H4 (cell line): ENCODE data around the gene DNAH7. TPM values are rescaled to one million over a fixed set of nuclear protein-coding genes. Genes with fewer than 3 reads are reported as not detected.
"Not testable (repeated sequence)": the region's sequence is repeated elsewhere in the genome, so short reads cannot be mapped to it uniquely, and the experiment has no call there.

Experiments
- DNase-seq: peaks from one replicate; pipeline ENCODE4 v3.0.0-alpha.2; 2015; ENCODE audit warnings: low spot score
- total RNA-seq: library from RNA; depleted of rRNA; stranded (reverse); fragments of >200 nt; shearing (Covaris generic); gene quantifications from 2 replicates; pipeline ENCODE4 v1.2.3, GENCODE V29; 2014

Gene DNAH7
- total RNA-seq, 1 experiment from 2014 or later: 0.50 TPM

DNA sequence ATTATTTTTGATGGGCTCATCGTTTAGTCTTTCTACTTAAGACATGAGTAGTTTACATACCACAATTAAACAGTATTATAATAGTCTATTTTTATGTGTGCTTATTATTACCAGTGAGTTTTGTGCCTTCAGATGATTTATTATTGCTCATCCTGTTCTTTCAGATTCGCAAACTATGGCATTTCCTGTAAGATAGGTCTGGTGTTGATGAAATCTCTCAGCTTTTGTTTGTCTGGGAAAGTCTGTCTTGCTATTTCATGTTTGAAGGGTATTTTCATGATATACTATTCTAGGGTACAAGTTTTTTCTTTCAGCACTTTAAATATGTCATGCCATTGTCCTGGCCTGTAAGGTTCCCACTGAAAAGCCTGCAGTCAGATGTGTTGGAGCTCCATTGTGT, 101.3 kb downstream of the DNAH7 start:
- DNase-seq: no peak

DNA sequence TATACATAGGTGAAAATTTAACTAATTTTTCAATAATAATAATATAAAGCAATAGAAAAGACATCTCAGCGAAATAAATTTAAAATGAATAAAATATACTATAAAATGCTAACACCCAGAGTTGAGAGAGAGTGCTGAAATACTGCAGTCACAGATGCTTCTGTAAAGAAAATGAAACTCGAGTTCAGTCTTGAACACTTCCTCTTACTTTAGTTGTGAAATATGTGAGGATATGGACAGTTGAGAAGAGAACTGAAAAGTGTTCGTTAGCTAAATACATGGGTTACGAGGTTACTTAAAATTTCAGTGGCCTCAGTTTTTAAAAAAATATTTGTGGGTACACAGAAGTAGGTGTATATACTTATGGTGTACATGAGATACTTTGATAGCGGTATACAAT, 106.8 kb downstream of the DNAH7 start:
- no peak for DNase-seq

DNA sequence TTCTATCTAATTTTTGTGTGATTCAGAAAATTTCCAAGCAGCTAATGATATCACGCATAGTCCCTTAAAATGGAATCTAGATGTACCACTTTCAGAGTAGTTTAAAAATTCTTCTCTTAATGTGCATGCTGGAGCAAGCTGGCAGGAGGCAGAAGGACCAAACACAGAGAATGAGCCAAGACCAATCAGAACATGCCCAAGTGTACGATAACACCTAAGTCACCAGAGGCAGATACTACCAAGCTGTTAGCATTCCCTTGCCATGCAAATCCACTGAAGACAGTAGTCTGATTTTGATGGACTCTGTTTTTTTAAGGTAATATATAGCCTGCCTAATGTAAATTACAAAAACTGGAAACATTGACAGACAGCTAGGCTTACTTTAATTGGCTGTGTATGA, 109.3 kb downstream of the DNAH7 start:
- no peak for DNase-seq

DNA sequence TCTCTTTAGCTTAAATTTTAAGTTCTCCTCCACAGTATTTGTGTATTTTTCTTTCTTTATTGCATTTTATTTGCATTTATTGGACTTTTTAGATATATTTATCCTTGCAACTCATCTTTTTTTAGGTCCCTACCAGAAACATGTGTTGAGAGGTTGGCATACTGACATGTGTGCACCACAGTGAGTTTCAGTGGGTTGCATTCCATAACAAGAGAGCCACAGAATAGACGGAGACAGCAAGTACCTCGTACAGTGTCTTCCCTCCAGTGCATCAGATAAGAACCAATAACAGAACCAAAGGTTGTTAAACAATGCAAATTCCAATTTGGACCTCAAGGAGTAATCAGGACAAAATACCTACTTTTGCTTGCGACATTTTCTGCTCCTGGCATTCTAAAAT, 111.9 kb downstream of the DNAH7 start:
- no peak for DNase-seq

DNA sequence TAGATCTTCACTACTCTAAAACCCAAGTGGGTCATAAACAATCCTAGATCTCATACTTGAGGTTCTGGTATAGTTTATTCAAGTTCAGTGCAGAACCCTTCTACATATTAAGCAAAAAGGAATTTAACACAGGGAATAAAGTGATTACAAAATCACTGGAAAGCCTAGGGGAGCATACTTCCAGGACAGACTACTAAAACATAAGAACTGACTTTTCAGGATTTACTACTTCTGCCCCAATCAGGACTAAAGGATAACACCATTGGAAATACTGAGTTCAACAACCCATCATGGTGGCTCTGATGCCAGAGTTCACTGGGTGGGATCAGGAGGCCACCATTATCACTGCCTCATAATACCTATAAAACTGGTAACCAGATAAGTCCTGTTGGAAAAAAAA, 123.6 kb downstream of the DNAH7 start:
- no peak for DNase-seq

DNA sequence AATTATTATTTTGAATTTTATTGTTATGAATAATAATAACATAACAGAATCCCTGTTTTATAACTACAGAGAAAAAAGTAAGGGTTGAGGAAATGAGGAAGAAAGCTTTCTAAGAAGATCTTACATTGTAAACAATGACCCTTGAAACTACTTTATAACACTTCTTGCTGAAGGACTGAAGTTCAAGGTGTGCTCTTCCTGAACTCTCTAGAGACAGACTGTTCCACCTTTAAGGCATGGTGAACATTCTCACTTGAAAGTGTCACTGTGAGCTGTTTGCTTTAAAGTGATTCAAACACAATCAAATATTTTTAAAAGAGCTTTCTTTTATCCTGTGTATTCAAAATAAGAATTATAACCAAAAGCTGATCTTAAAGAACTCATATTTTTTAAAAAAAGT, 131.5 kb downstream of the DNAH7 start:
- no peak for DNase-seq

DNA sequence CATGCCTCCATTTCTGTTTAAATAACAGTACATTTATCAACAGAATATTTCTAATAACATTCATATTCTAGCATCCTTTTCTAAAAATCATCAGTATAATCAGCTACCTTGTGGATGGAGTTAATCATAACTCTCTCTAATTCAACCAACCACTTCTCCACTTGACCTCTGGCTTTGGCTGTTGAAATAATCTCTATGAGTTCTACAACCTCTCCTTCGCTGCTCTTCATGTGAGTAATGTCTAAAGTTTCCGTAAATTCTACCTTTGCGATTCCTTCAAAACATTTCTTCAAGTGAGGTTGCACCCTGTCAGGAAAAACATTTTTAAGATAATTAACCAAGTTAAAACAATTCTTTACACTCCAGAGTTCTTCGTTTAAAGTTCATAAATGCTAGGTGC, 134.2 kb downstream of the DNAH7 start:
- DNase-seq: no peak

DNA sequence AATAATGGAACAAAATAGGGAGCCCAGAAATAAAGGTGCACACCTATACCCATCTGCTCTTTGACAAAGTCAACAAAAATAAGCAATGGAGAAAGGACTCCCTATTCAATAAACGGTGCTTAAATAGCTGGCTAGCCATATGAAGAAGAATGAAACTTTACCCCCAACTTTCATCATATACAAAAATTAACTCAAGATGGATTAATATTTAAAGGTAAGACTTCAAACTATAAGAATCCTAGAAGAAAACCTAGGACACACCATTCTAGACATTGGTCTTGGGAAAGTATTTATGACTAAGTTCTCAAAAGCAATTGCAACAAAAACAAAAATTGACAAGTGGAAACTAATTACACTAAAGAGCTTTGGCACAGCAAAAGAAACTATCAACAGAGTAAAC, 139.1 kb downstream of the DNAH7 start:
- DNase-seq: no peak

DNA sequence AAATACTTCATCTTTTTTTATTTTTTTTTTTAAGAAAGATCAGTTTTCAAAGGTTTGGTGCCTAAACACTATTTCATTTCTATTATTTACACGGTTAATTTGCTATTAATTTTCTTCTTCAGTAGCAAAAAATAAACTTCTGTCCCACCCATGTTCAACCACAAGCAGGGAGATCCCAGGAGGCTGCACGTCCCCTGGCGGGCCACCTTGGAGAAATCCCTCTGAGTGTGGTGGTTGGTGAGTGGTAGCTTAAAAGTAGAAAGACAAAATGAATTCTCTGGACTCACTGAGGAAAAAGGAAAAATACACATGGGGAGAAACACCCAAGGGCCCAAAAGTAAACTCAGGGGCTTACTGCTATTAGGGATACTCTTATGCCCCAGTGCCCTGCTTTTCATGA, 143.5 kb downstream of the DNAH7 start:
- no peak for DNase-seq

DNA sequence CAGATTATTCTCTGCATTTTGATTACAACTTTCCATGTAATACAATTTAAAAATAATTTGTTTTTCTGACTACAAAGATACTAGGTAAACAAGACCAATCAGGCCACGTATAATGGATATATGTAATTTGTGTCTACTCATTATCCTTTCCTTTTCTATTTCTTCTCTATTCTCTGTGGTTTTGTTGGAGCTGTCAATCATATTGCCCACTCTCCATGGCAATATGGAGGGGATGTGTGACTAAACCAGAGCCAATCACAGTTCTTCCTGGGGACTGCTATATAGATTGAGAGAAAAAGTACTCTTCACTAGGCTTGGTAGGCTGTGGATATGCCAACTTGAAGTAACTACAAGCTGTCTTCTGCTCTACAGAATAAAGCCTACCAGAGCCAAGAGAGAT, 144.7 kb downstream of the DNAH7 start:
- no peak for DNase-seq

DNA sequence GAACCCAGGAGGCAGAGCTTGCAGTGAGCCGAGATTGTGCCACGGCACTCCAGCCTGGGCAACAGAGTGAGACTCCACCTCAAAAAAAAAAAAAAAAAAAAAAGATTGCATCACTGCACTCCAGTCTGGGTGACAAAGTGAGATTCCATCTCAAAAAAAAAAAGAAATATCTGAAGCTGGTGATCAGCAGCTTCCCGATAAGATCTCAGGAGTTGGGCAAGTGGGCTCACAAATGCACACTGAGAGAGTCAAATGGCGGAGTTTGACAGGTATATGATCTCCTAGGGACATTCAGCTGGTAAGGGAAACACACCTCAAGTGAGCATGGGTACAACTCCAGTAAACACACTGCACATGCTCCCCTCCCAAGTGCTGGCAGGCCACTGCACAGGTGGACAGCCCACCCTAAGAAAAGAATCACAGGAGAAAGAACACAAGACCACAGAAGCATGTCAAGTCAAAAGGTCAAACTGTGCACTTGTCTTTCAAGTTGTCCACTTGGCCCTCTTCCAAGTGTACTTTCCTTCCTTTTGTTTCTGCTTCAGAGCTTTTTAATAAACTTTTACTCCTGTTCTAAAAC, 151.5 kb downstream of the DNAH7 start:
- not testable (repeated sequence) for DNase-seq

DNA sequence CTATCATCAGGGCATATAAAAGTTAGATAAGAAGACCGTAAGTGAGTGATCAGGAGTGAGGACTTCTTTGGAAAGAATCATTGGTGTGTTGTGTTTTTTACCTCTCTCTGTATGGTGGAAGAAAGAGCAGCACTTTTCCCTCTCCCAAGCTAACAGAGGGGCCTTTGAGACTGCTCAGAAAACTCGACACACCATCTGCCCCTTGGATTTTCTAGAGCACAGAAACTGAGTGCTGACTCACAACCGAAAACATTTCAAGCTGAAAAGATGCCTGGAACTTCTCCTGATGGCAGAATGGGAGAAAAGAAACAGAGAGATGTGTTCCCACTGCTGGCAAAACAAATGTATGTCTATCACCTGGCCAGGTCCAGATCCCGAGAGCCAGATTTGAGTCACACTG, 156.6 kb downstream of the DNAH7 start:
- no peak for DNase-seq

DNA sequence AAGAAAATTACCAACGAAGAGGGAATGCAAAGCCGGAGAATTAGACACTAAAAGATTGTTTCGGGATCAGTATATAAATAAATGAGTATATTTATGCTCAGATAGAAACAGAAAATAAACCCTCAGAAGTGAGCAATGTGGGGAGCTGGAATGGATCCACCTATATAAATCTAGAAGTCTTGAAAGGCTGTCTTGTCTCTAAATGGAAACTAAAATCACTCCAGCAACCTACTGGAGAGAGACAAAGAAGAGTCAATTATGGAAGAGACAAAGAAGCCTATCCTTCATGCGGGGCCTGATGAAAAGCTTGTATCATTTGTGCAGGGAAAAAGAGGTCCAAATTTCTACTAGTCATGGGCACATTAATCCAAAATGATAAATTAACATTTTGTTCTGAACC, 158.1 kb downstream of the DNAH7 start:
- DNase-seq: no peak

DNA sequence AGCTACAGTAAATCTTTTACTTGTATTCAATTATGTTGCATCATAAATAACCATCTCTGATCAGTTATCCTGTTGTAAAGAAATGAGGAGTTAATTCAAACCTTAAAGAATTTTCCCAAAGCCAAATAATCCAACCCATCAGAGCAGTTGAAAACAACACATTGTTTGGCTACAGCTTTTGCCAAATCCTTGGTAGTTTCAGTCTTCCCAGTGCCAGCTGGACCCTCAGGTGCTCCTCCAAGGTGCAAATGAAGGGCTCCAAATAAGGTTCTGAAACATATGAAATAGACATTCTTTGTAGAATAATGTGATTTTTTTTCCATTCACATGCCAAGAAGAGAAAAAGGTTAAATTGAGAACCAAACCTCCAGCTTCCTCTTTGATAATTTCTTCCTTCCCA, 158.7 kb downstream of the DNAH7 start:
- DNase-seq: no peak

DNA sequence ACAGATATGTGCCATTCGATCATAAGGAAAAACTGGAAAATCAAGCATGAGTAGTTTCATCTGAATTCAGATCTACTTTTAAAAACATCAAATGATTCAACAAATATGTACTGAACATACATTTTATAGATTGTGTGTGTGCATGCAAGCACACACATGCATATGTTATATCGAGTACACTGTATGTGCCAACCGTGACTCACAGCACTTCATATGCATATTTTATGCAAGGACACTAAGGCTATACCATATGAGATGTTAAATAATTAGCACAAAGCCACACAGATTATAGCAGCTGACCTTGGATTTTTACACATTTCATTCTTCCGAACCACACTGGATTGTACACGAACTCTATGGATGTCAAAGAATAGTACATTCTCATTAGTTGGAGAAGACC, 161.2 kb downstream of the DNAH7 start:
- DNase-seq: no peak

DNA sequence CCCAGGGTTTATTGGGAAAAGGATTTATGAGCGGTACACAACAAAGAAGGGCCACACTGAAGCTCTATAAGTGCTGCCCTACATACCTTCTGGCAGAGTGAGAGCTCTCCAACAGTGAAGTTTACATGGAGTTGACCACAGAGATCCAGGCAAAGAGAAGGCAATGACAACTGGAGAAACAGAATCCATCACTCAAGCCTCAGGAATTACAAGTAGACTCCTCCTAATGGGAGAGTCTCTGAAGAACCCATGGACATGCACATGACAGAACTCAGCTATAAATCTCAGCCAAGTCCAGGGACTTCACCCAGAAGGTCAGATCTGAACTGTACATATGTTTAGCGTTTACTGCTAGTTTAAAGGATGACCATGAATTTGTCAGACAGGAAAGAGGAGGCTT, 164.7 kb downstream of the DNAH7 start:
- peak; percentile 5 for DNase-seq

DNA sequence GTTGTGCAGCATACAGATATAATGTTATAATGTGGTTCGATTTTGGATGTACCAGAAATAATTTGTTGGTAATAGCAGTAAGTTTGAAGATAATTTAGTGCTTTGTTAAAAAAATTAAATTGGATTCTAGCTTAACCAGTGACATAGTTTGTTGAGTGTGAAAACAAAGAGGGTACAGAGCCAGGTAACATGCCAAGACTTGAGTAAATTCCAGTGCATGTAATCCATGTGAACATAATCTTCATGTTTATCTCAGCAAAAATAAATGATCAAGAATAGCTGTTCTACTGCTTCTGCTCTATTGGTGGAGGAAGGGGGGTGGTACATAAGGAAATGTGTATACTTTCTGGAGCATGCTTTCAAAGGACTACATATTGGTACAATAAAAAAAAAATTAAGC, 165.8 kb downstream of the DNAH7 start:
- no peak for DNase-seq

DNA sequence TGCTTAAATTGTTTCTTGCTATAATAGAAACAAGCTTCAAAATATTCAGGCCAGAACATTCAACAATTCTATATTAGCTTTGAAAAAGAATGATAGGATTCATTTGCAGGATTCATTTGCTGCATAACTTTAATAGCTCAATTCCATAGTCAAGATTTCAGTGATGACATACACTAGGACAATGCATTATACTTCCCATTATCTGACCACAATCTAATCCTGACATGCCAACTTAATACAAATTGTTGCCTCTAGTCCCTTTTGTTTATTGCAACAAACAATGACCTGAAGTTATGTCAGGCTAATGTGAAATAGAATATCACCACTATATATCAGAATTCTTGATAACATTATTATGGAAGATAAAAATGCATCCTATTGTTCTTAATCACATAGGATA, 169.4 kb downstream of the DNAH7 start:
- peak; percentile 19 for DNase-seq

DNA sequence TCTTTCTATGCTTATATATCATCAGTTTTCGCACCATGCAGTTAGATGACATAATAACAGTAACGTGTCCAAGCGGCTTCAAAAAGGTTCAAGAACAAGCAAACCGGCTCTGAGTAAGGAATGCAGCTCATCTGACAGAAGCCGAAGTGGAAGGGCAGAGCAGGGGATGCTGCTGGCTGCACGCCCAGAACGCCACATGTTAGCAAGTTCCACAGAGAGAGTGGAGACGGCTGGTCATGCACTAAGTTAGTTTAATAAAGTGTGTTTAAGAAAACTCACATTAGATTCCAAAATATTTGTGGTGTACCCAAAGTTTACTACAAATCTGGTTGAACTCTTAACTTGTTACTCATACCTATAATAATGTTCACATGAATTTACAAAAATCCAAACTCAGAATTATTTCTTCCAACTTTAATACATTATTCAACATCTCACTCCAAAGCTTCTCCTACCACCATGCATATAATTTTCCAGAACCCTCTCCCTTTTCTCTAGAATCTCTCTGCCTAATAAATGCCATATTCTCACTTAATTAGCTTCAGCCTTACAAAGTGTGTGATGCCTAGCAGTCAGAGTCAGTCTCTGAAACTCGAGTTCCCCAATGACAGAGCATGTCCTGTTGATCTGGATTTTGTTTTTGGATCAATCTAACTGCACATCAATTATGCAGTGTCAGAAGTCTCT, 170.0 kb downstream of the DNAH7 start:
- peak; percentile 97 for DNase-seq

DNA sequence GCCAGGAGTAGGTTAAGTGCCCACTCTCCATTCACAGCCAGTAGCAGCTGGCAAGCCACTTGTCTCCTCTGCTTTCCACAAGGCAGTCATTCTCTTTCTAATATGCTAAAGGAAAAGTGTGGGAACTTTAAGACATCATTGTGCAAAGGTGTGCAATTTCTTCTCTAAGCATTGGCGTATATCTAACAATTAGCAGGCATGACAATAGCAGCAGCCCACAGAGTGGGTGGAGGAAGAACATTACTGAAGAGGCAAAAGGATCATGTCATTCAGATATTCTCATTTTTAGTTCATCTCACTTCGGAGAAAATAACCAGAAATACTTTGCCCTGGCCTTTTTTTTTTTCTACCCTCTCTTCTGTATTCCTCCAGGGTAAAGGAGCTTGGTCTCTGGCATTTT, 177.6 kb downstream of the DNAH7 start:
- no peak for DNase-seq

DNA sequence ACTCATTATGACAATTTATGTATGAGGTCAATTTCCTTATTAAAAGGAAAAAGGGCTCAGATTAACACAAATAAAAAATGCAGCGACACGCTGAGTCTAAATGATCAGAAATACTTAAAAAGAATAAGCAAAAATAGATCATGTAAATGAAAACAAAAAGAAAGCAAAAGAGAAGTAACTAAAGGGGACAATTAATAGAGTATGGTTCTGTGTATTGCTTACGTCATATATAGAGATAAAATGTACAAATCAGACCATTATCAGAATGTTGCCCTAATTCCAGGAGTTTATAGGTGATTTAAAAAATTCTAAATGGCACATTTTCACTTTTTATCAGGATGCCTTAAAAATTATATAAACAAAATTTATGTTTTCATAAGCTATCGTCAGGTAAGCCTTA, 189.5 kb downstream of the DNAH7 start:
- no peak for DNase-seq

DNA sequence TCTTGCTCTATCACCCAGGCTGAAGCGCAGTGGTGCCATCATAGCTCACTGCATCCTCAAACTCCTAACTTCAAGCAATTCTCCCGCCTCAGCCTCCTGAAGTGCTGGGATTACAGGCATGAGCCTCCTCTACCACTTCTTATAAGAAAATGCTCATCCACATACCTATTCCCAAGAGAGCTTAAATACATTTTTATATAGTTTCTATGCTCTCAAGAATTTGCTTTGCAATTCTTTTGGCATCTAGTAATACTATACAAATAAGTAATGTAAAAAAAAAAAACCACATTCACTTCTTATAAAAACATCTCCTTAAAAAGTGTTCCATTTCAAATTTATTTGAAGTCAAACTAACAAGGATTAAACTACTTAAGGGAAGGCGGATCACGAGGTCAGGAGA, 197.3 kb downstream of the DNAH7 start:
- no peak for DNase-seq

DNA sequence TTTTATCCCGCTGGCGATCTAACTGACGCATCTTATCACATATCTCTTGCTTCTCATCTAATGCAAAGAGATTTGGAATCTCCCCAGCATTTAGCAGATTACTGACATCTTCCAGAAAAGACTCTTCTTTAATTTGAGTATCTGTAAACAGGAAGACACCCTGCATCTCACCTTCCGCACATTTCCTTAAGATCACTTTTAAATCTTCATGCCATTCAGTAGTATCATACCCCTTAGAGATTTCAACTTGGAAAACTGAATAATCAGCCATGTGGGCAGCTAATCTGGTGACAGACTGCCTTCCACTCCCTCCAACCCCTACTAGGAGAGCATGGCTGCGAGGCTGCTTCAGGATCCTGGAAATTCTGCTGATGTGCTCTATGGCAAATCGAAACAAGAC, 204.3 kb downstream of the DNAH7 start:
- no peak for DNase-seq

DNA sequence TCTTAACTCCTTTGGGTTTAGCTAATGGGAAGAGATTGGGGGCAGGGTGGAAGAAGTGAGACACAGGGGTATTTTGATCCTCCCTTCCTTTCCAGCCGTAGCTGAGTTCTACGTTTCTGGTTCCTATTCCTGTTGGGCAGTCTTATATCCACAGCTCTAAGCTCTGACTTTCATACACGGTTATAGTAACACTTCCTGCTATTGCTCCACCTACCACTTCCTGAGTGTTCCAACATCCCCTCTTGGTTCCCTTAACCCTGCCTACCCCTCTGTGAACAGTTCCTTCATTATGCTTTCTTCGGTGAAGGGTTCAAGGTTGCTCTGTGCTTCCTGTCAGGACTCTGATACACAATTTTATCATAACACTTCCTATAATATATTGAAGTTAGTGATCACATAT, 205.1 kb downstream of the DNAH7 start:
- no peak for DNase-seq
